ENCODE data around the gene SATB1. TPM values are rescaled to one million over a fixed set of nuclear protein-coding genes. Genes with fewer than 3 reads are reported as not detected.

SATB1 gene
- total RNA-seq, 1 experiment from 2014 or later: 16.6 TPM

- intact Hi-C loops (cut with micrococcal nuclease; ENCODE audit: unreplicated experiment): no loop called here
- Mint-ChIP-seq H3K36me3 (ENCODE audit: insufficient read depth, unreplicated experiment) (no peaks in the 10 kb centered on the region), H3K9me3 (ENCODE audit: low read depth, unreplicated experiment) (no peaks in the 10 kb centered on the region), H3K4me1 (ENCODE audit: low read depth, unreplicated experiment) (no peaks in the 10 kb centered on the region), H3K4me3 (ENCODE audit: low read depth, unreplicated experiment) (no peak overlapping the region), H3K27me3 (ENCODE audit: unreplicated experiment) (no peaks in the 10 kb centered on the region), H3K27ac (ENCODE audit: unreplicated experiment) (no peak overlapping the region)
- TF ChIP-seq CTCF (IDR thresholded peaks at IDR 0.05; ENCODE audit: unreplicated experiment): no peak
- CTCF ChIA-PET: interaction anchor here (0.6 kb wide), 1 partner anchor 39 kb away, joined by 3 read pairs; no protein-coding TSS in a partner anchor
- no TSS peak for BruUV-seq (replicated peaks)
- no peak for DNase-seq
These were observed 55.5 kb downstream of the SATB1 start for GRCh38 chr3:18369551-18370185.

GRCh38 chr3:18366258-18366657, 58.9 kb downstream of the SATB1 start:
- Mint-ChIP-seq H3K9me3 (ENCODE audit: low read depth, unreplicated experiment) (no peaks in the 10 kb centered on the region), H3K27ac (ENCODE audit: unreplicated experiment) (no peak overlapping the region), H3K36me3 (ENCODE audit: insufficient read depth, unreplicated experiment) (no peaks in the 10 kb centered on the region), H3K4me3 (ENCODE audit: low read depth, unreplicated experiment) (no peak overlapping the region), H3K27me3 (ENCODE audit: unreplicated experiment) (no peaks in the 10 kb centered on the region), H3K4me1 (ENCODE audit: low read depth, unreplicated experiment) (no peaks in the 10 kb centered on the region)
- BruUV-seq (replicated peaks): no TSS peak
- no peak for DNase-seq
- intact Hi-C loops (cut with micrococcal nuclease; ENCODE audit: unreplicated experiment): no loop called here
- TF ChIP-seq CTCF (IDR thresholded peaks at IDR 0.05; ENCODE audit: unreplicated experiment): no peak
- CTCF ChIA-PET: no interaction called here

- no peaks in the 10 kb centered on the region for H3K9me3 Mint-ChIP-seq (ENCODE audit: low read depth, unreplicated experiment)
- no peaks in the 10 kb centered on the region for H3K27me3 Mint-ChIP-seq (ENCODE audit: unreplicated experiment)
- no peak overlapping the region for H3K4me3 Mint-ChIP-seq (ENCODE audit: low read depth, unreplicated experiment)
- H3K4me1 Mint-ChIP-seq (ENCODE audit: low read depth, unreplicated experiment): no peaks in the 10 kb centered on the region
- H3K36me3 Mint-ChIP-seq (ENCODE audit: insufficient read depth, unreplicated experiment): no peaks in the 10 kb centered on the region
- no peak for DNase-seq
- intact Hi-C loops (cut with micrococcal nuclease; ENCODE audit: unreplicated experiment): no loop called here
- CTCF ChIA-PET: interaction anchor here (0.7 kb wide), 1 partner anchor 207 kb away, joined by 6 read pairs; no protein-coding TSS in a partner anchor
- no peak overlapping the region for H3K27ac Mint-ChIP-seq (ENCODE audit: unreplicated experiment)
- no TSS peak for BruUV-seq (replicated peaks)
- TF ChIP-seq CTCF (IDR thresholded peaks at IDR 0.05; ENCODE audit: unreplicated experiment): no peak
These were observed 61.8 kb downstream of the SATB1 start for GRCh38 chr3:18363338-18363737.

GRCh38 chr3:18357747-18358146, 67.4 kb downstream of the SATB1 start:
- H3K9me3 Mint-ChIP-seq (ENCODE audit: low read depth, unreplicated experiment): no peaks in the 10 kb centered on the region
- no peak overlapping the region for H3K27ac Mint-ChIP-seq (ENCODE audit: unreplicated experiment)
- H3K27me3 Mint-ChIP-seq (ENCODE audit: unreplicated experiment): no peaks in the 10 kb centered on the region
- no peak overlapping the region for H3K4me3 Mint-ChIP-seq (ENCODE audit: low read depth, unreplicated experiment)
- no peaks in the 10 kb centered on the region for H3K36me3 Mint-ChIP-seq (ENCODE audit: insufficient read depth, unreplicated experiment)
- no peak for DNase-seq
- H3K4me1 Mint-ChIP-seq (ENCODE audit: low read depth, unreplicated experiment): no peaks in the 10 kb centered on the region
- CTCF ChIA-PET: no interaction called here
- intact Hi-C loops (cut with micrococcal nuclease; ENCODE audit: unreplicated experiment): no loop called here
- no peak for TF ChIP-seq CTCF (IDR thresholded peaks at IDR 0.05; ENCODE audit: unreplicated experiment)
- no TSS peak for BruUV-seq (replicated peaks)

All from Calu3 (cell line).